ENCODE results near the gene MTUS2. TPM values are rescaled to one million over a fixed set of nuclear protein-coding genes. Genes with fewer than 3 reads are reported as not detected.

MTUS2 gene
- total RNA-seq, 1 experiment from 2014 or later = 1.7 TPM

- no TSS peak for BruUV-seq (replicated peaks)
- Mint-ChIP-seq H3K27me3 (ENCODE audit: insufficient read depth, unreplicated experiment) (peaks cover 9% of the 10 kb centered on the region), H3K27ac (ENCODE audit: unreplicated experiment) (no peak overlapping the region), H3K9me3 (ENCODE audit: unreplicated experiment) (no peaks in the 10 kb centered on the region), H3K36me3 (ENCODE audit: insufficient read depth, unreplicated experiment) (no peaks in the 10 kb centered on the region), H3K4me1 (ENCODE audit: low read depth, unreplicated experiment) (no peaks in the 10 kb centered on the region), H3K4me3 (ENCODE audit: unreplicated experiment) (no peak overlapping the region)
- Histone ChIP-seq H3K4me3 (ENCODE audit: low read depth, low read length) (no peak overlapping the region), H3K4me1 (no peaks in the 10 kb centered on the region), H3K36me3 (ENCODE audit: control insufficient read depth, insufficient read depth, low read length) (no peaks in the 10 kb centered on the region), H3K27me3 (replicated peaks; ENCODE audit: control insufficient read depth, insufficient read depth, low read length) (no peaks in the 10 kb centered on the region), H3K9me3 (no peaks in the 10 kb centered on the region; the same call in 1 of the 2 replicates)
- no peak for DNase-seq
- ChIA-PET POLR2A (no interaction called here), CTCF (no interaction called here)
- no peak for TF ChIP-seq CTCF (IDR thresholded peaks at IDR 0.05; ENCODE audit: insufficient read depth in 1 of 2, low read depth in 1 of 2, low read length in 1 of 2, severe bottlenecking in 1 of 2, unreplicated experiment in 1 of 2)
- intact Hi-C loops (cut with micrococcal nuclease; ENCODE audit: unreplicated experiment) = no loop called here
These were observed 286.5 kb downstream of the MTUS2 start for GRCh38 chr13:29106651-29107050.

GRCh38 chr13:29108068-29108786, 288.1 kb downstream of the MTUS2 start:
- H3K9me3 Mint-ChIP-seq (ENCODE audit: unreplicated experiment) = no peaks in the 10 kb centered on the region
- no peaks in the 10 kb centered on the region for H3K36me3 Mint-ChIP-seq (ENCODE audit: insufficient read depth, unreplicated experiment)
- CTCF ChIA-PET = no interaction called here
- DNase-seq = no peak
- no peak overlapping the region for H3K4me3 Mint-ChIP-seq (ENCODE audit: unreplicated experiment)
- no peak overlapping the region for H3K27ac Mint-ChIP-seq (ENCODE audit: unreplicated experiment)
- Histone ChIP-seq H3K36me3 (ENCODE audit: control insufficient read depth, insufficient read depth, low read length) (no peaks in the 10 kb centered on the region), H3K9me3 (no peaks in the 10 kb centered on the region; the same call in 1 of the 2 replicates), H3K27me3 (replicated peaks; ENCODE audit: control insufficient read depth, insufficient read depth, low read length) (no peaks in the 10 kb centered on the region), H3K4me1 (no peaks in the 10 kb centered on the region), H3K4me3 (ENCODE audit: low read depth, low read length) (no peak overlapping the region)
- TF ChIP-seq CTCF (IDR thresholded peaks at IDR 0.05; ENCODE audit: insufficient read depth in 1 of 2, low read depth in 1 of 2, low read length in 1 of 2, severe bottlenecking in 1 of 2, unreplicated experiment in 1 of 2) = no peak
- BruUV-seq (replicated peaks) = no TSS peak
- H3K4me1 Mint-ChIP-seq (ENCODE audit: low read depth, unreplicated experiment) = no peaks in the 10 kb centered on the region
- POLR2A ChIA-PET = no interaction called here
- H3K27me3 Mint-ChIP-seq (ENCODE audit: insufficient read depth, unreplicated experiment) = peaks cover 17% of the 10 kb centered on the region
- intact Hi-C loops (cut with micrococcal nuclease; ENCODE audit: unreplicated experiment) = no loop called here

DNA sequence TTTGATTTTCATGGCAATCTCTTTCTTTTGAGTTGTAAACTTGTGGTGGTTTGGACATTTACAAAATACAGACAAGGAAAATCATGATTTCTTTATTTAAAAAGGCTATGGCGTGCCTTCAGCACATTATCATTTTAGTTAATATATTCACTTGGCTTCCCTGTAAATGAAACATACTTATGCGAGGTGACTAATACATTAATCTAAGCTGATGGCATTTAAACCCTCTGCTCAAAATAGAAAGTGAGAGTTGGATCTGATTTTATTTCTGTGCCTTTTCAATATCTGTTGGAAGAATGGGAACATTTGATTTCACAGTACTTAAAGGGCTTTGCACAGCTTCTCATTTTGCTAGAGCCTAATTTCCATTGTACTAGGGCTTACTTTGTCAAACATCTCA, 289.8 kb downstream of the MTUS2 start:
- DNase-seq = no peak
- Mint-ChIP-seq H3K4me3 (ENCODE audit: unreplicated experiment) (no peak overlapping the region), H3K36me3 (ENCODE audit: insufficient read depth, unreplicated experiment) (no peaks in the 10 kb centered on the region), H3K4me1 (ENCODE audit: low read depth, unreplicated experiment) (no peaks in the 10 kb centered on the region), H3K27me3 (ENCODE audit: insufficient read depth, unreplicated experiment) (peaks cover 21% of the 10 kb centered on the region), H3K27ac (ENCODE audit: unreplicated experiment) (no peak overlapping the region), H3K9me3 (ENCODE audit: unreplicated experiment) (no peaks in the 10 kb centered on the region)
- H3K36me3 ChIP-seq (ENCODE audit: control insufficient read depth, insufficient read depth, low read length) = no peaks in the 10 kb centered on the region
- H3K4me3 ChIP-seq (ENCODE audit: low read depth, low read length) = no peak overlapping the region
- no peak for TF ChIP-seq CTCF (IDR thresholded peaks at IDR 0.05; ENCODE audit: insufficient read depth in 1 of 2, low read depth in 1 of 2, low read length in 1 of 2, severe bottlenecking in 1 of 2, unreplicated experiment in 1 of 2)
- H3K4me1 ChIP-seq = no peaks in the 10 kb centered on the region
- intact Hi-C loops (cut with micrococcal nuclease; ENCODE audit: unreplicated experiment) = no loop called here
- no TSS peak for BruUV-seq (replicated peaks)
- ChIA-PET CTCF (no interaction called here), POLR2A (no interaction called here)
- H3K27me3 ChIP-seq (replicated peaks; ENCODE audit: control insufficient read depth, insufficient read depth, low read length) = no peaks in the 10 kb centered on the region
- no peaks in the 10 kb centered on the region for H3K9me3 ChIP-seq
